Measurements from ENCODE around the gene POLR2M. TPM values are rescaled to one million over a fixed set of nuclear protein-coding genes. Genes with fewer than 3 reads are reported as not detected.

POLR2M gene
- total and polyA plus RNA-seq, 4 donors: 102 to 246 (median 178) TPM

DNA sequence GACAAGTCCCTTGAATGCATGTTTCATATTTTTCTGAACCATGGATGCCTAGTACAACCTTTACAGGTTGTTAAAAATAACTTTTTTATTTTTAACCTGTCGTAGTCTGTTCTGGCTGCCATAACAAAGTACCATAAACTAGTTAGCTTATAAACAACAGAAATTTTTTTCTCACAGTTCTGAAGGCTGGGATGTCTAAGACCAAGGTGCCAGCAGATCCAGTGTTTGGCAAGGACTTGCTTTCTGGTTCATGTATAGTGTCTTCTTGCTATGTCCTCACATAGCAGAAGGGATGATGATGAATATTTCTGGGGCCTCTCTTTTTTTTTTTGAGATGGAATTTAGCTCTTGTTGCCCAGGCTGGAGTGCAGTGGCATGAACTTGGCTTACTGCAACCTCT is 23.0 kb upstream of the POLR2M start:
- no peaks in the 10 kb centered on the region for H3K9me3 ChIP-seq (ENCODE audit: control insufficient read depth, low read length)
- peaks cover 0 to 9% of the 10 kb centered on the region in 2 donors for H3K4me1 ChIP-seq (ENCODE audit: control insufficient read depth in 1 of 2, insufficient read depth in 2 of 2, low read length in 2 of 2)
- intact Hi-C loops (cut with DNase I): no loop called here
- no peak overlapping the region for H3K4me3 ChIP-seq (ENCODE audit: low read length in 2 of 2)
- no peaks in the 10 kb centered on the region for H3K27me3 ChIP-seq (ENCODE audit: control insufficient read depth in 1 of 2, insufficient read depth in 2 of 2, low read length in 1 of 2)
- DNase-seq (no peak), ATAC-seq (ENCODE audit: low FRiP score) (no peak)
- H3K36me3 ChIP-seq (ENCODE audit: control insufficient read depth in 1 of 2, insufficient read depth in 2 of 2, low read length in 1 of 2): no peaks in the 10 kb centered on the region
- 73 to 79% methylated on average over 1 of the region's 1 CpG for WGBS, 2 donors
- H3K27ac ChIP-seq (ENCODE audit: low read depth in 1 of 2, low read length in 2 of 2): no peak overlapping the region

- no peaks in the 10 kb centered on the region for H3K36me3 ChIP-seq (ENCODE audit: control insufficient read depth in 1 of 2, insufficient read depth in 2 of 2, low read length in 1 of 2)
- 75 to 81% methylated on average over 8 of the region's 8 CpGs for WGBS, 2 donors
- ATAC-seq (ENCODE audit: low FRiP score): no peak
- peaks cover 0 to 9% of the 10 kb centered on the region in 2 donors for H3K4me1 ChIP-seq (ENCODE audit: control insufficient read depth in 1 of 2, insufficient read depth in 2 of 2, low read length in 2 of 2)
- intact Hi-C loops (cut with DNase I): no loop called here
- H3K27me3 ChIP-seq (ENCODE audit: control insufficient read depth in 1 of 2, insufficient read depth in 2 of 2, low read length in 1 of 2): no peaks in the 10 kb centered on the region
- H3K4me3 ChIP-seq (ENCODE audit: low read length in 2 of 2): no peak overlapping the region
- no peaks in the 10 kb centered on the region for H3K9me3 ChIP-seq (ENCODE audit: control insufficient read depth, low read length)
- DNase-seq: no peak
- H3K27ac ChIP-seq (ENCODE audit: low read depth in 1 of 2, low read length in 2 of 2): peak overlapping the region in 1 of 2 donors; percentile 20
Observed at GRCh38 chr15:57684491-57685151, 21.9 kb upstream of the POLR2M start.

DNA sequence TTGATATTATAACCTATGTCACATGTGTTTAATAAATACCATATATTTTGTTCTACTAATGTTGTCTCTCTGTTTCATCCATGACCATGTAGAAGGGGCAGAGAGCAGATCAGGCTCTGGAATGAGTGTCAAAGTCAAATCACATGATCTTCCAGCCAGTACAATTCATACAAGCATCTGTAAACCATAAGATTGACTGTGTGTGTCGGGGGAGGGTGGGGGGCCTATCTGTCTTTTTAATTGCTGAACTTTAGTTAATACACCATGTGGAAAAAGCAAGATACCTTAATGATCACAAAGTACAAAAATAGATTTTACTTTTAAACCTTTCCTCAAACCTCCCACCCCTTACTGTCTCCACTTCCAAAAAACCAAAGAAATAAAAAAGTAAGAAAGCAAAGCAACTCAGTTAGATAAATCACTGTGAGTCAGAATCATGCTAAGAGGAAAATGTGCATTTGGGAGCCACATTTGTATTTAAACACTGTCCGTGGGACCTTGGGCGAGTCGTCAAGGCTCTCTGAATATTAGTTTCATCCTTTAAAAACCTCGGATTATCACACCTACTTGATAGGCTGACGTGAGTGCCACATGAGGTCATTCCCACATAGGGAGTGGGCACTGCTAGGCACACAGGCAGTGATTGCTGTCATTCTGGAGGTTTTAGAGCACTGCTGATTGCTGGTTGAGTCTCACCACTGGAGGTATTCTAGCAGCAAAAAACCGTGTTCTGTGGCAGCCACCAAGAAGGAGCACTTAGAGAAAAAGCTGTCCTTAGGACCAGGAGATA is 21.0 kb upstream of the POLR2M start:
- ATAC-seq (ENCODE audit: low FRiP score): peak; percentile 42
- Histone ChIP-seq H3K27me3 (ENCODE audit: control insufficient read depth in 1 of 2, insufficient read depth in 2 of 2, low read length in 1 of 2) (no peaks in the 10 kb centered on the region), H3K36me3 (ENCODE audit: control insufficient read depth in 1 of 2, insufficient read depth in 2 of 2, low read length in 1 of 2) (no peaks in the 10 kb centered on the region), H3K4me1 (ENCODE audit: control insufficient read depth in 1 of 2, insufficient read depth in 2 of 2, low read length in 2 of 2) (peaks cover 0 to 6% of the 10 kb centered on the region in 2 donors), H3K9me3 (ENCODE audit: control insufficient read depth, low read length) (no peaks in the 10 kb centered on the region), H3K4me3 (ENCODE audit: low read length in 2 of 2) (peak overlapping the region in 1 of 2 donors; percentile 24), H3K27ac (ENCODE audit: low read depth in 1 of 2, low read length in 2 of 2) (peak overlapping the region; percentile 33 to 89)
- DNase-seq: no peak
- 20 to 40% methylated on average over 7 of the region's 7 CpGs for WGBS, 2 donors
- intact Hi-C loops (cut with DNase I): no loop called here

DNA sequence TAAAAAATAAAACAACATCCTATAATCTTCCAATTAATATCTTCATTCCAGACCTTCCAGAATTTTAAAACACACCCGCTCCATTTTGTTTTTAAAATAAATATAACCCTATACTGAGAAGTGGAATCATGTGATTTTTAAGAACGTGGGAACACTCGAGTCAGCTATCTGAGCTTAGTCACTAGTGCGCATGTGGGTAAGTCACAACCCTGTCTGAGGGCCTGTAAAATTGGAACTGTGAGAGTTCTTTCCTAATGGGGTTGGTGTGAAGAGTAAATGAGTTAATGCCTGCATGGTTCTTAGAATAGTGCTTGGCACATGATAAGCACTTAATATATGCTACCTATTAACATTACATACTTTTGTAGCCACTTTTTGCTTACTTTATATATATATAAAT is 19.9 kb upstream of the POLR2M start:
- Histone ChIP-seq H3K27me3 (ENCODE audit: control insufficient read depth in 1 of 2, insufficient read depth in 2 of 2, low read length in 1 of 2) (no peaks in the 10 kb centered on the region), H3K4me3 (ENCODE audit: low read length in 2 of 2) (no peak overlapping the region), H3K27ac (ENCODE audit: low read depth in 1 of 2, low read length in 2 of 2) (no peak overlapping the region), H3K36me3 (ENCODE audit: control insufficient read depth in 1 of 2, insufficient read depth in 2 of 2, low read length in 1 of 2) (no peaks in the 10 kb centered on the region), H3K9me3 (ENCODE audit: control insufficient read depth, low read length) (no peaks in the 10 kb centered on the region), H3K4me1 (ENCODE audit: control insufficient read depth in 1 of 2, insufficient read depth in 2 of 2, low read length in 2 of 2) (peaks cover 0 to 9% of the 10 kb centered on the region in 2 donors)
- WGBS, 2 donors: 4 to 11% methylated on average over 4 of the region's 4 CpGs
- peak; percentile 70 for ATAC-seq (ENCODE audit: low FRiP score)
- DNase-seq: no peak
- intact Hi-C loops (cut with DNase I): no loop called here

DNA sequence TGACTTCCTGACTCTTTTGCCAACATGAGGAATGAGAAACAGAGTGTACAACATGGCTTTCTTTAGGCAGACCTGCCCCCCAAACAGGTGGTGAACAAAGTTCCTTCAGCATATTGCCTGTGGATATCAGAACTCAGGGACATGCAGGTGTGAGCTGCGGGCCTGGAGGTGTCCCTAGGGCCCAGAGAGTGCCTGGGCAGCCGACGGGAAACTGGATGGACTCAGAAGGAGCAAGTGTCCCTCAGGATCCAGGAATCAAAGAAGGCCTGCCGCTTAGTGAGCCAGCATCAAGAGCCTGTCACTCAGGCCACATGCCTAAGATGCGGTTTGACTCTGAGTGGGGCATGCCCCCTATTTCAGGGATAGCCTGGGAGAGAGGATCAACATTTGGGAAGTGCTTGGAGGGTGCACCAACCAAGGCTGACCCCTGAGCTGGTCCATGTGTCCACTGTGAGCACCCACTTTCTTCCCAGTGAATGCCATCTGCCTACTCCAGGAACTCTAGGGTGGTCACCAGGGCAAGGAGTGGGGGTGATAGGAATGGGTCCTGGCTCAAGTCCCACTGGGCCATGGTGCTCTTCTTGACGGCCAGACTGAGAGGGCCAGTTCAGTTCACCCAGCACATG is 16.1 kb upstream of the POLR2M start:
- WGBS, 2 donors: 54 to 63% methylated on average over 6 of the region's 6 CpGs
- peaks cover 3 to 7% of the 10 kb centered on the region in 2 donors for H3K4me1 ChIP-seq (ENCODE audit: control insufficient read depth in 1 of 2, insufficient read depth in 2 of 2, low read length in 2 of 2)
- intact Hi-C loops (cut with DNase I): no loop called here
- H3K9me3 ChIP-seq (ENCODE audit: control insufficient read depth, low read length): no peaks in the 10 kb centered on the region
- H3K27me3 ChIP-seq (ENCODE audit: control insufficient read depth in 1 of 2, insufficient read depth in 2 of 2, low read length in 1 of 2): no peaks in the 10 kb centered on the region
- peak overlapping the region in 1 of 2 donors; percentile 85 for H3K27ac ChIP-seq (ENCODE audit: low read depth in 1 of 2, low read length in 2 of 2)
- no peaks in the 10 kb centered on the region for H3K36me3 ChIP-seq (ENCODE audit: control insufficient read depth in 1 of 2, insufficient read depth in 2 of 2, low read length in 1 of 2)
- no peak overlapping the region for H3K4me3 ChIP-seq (ENCODE audit: low read length in 2 of 2)
- ATAC-seq (ENCODE audit: low FRiP score): peak; percentile 55
- no peak for DNase-seq

DNA sequence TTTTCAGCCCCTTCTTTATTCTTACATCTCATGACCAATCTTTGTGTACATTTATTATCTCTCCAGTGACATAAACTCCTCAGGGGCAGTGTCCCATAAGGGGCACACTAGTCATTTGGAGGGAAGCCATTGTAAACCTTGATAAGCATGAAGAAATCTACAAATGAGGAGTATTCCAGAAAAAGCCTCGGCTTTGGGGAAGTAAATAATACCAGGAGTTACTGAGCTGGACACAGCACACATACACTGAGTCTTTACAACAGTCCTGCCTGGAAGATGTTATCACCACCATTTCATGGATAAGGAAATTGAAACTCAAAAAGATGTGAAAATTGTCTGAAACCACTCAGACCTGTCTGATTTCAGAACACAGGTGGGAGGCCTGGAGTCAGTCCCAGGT is 15.4 kb upstream of the POLR2M start:
- intact Hi-C loops (cut with DNase I): no loop called here
- Histone ChIP-seq H3K36me3 (ENCODE audit: control insufficient read depth in 1 of 2, insufficient read depth in 2 of 2, low read length in 1 of 2) (peaks cover 0 to 1% of the 10 kb centered on the region in 2 donors), H3K4me1 (ENCODE audit: control insufficient read depth in 1 of 2, insufficient read depth in 2 of 2, low read length in 2 of 2) (peaks cover 2 to 3% of the 10 kb centered on the region in 2 donors), H3K4me3 (ENCODE audit: low read length in 2 of 2) (no peak overlapping the region), H3K27me3 (ENCODE audit: control insufficient read depth in 1 of 2, insufficient read depth in 2 of 2, low read length in 1 of 2) (no peaks in the 10 kb centered on the region), H3K9me3 (ENCODE audit: control insufficient read depth, low read length) (no peaks in the 10 kb centered on the region), H3K27ac (ENCODE audit: low read depth in 1 of 2, low read length in 2 of 2) (peak overlapping the region in 1 of 2 donors; percentile 76)
- ATAC-seq (ENCODE audit: low FRiP score): peak; percentile 46
- WGBS, 2 donors: 0 to 2% methylated on average over 1 of the region's 1 CpG
- no peak for DNase-seq

DNA sequence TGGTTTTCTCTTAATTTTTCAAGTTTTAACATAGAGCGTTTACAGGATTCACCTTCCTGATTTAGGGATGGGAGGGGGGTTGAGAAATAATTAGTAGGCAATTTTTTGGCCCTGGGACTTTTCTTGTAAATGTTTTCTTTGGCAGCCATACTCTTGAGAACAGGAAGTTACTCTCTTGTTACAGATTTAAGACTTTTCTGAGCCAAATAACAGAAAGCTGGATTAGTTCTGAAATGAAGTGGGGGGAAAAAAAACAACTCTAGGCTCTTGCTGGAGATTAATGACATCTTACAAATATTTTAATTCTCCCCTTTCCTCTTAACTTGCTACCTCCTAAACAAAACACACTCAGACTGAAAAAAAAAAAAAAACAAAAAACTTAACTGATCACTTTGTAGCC is 13.8 kb upstream of the POLR2M start:
- ATAC-seq (ENCODE audit: low FRiP score) (no peak), DNase-seq (no peak)
- H3K9me3 ChIP-seq (ENCODE audit: control insufficient read depth, low read length): no peaks in the 10 kb centered on the region
- 11 to 12% methylated on average over 1 of the region's 1 CpG for whole genome bisulfite sequencing, 2 donors
- H3K36me3 ChIP-seq (ENCODE audit: control insufficient read depth in 1 of 2, insufficient read depth in 2 of 2, low read length in 1 of 2): peaks cover 0 to 1% of the 10 kb centered on the region in 2 donors
- no peaks in the 10 kb centered on the region for H3K27me3 ChIP-seq (ENCODE audit: control insufficient read depth in 1 of 2, insufficient read depth in 2 of 2, low read length in 1 of 2)
- intact Hi-C loops (cut with DNase I): no loop called here
- peak overlapping the region in 1 of 2 donors; percentile 67 for H3K27ac ChIP-seq (ENCODE audit: low read depth in 1 of 2, low read length in 2 of 2)
- no peak overlapping the region for H3K4me3 ChIP-seq (ENCODE audit: low read length in 2 of 2)
- peaks cover 4 to 7% of the 10 kb centered on the region in 2 donors for H3K4me1 ChIP-seq (ENCODE audit: control insufficient read depth in 1 of 2, insufficient read depth in 2 of 2, low read length in 2 of 2)

- Histone ChIP-seq H3K27ac (ENCODE audit: low read depth in 1 of 2, low read length in 2 of 2) (no peak overlapping the region), H3K4me1 (ENCODE audit: control insufficient read depth in 1 of 2, insufficient read depth in 2 of 2, low read length in 2 of 2) (peaks cover 4 to 7% of the 10 kb centered on the region in 2 donors)
Observed at GRCh38 chr15:57694279-57694678, 12.2 kb upstream of the POLR2M start.

More at GRCh38 chr15:57694279-57694678, 12.2 kb upstream of the POLR2M start:
- intact Hi-C loops (cut with DNase I): no loop called here
- ATAC-seq (ENCODE audit: low FRiP score) (no peak), DNase-seq (no peak)
- 41 to 54% methylated on average over 1 of the region's 1 CpG for WGBS, 2 donors
- H3K36me3 ChIP-seq (ENCODE audit: control insufficient read depth in 1 of 2, insufficient read depth in 2 of 2, low read length in 1 of 2): peaks cover 0 to 1% of the 10 kb centered on the region in 2 donors
- no peak overlapping the region for H3K4me3 ChIP-seq (ENCODE audit: low read length in 2 of 2)
- H3K9me3 ChIP-seq (ENCODE audit: control insufficient read depth, low read length): no peaks in the 10 kb centered on the region
- no peaks in the 10 kb centered on the region for H3K27me3 ChIP-seq (ENCODE audit: control insufficient read depth in 1 of 2, insufficient read depth in 2 of 2, low read length in 1 of 2)
